HS-27A (cell line): Measurements from ENCODE around the gene CDC5L.

ENCODE experiments used
- DNase-seq: peaks from one replicate; pipeline ENCODE4 v3.0.0-alpha.2; 2012; ENCODE audit warnings: low read depth, missing footprints

CDC5L gene

DNA sequence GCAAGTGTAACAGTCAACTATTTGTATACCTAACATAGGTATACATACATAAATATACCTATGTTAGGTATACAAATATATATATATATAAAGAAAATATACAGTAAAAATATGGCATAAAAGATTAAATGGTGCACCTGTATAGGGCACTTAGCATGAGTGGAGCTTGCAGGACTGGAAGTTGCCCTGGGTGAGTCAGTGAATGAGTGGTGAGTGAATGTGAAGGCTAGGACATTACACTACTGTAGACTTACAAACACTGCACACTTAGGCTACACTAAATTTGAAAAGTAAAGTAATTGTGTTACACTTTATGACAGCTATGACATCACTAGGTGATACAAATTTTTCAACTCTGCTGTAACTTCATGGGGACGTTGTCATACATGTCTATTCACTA lies 65.6 kb downstream of the CDC5L start:
- DNase-seq = no peak

- no peak for DNase-seq
Measured at GRCh38 chr6:44454198-44454597, 66.7 kb downstream of the CDC5L start.

- DNase-seq = no peak
Measured at GRCh38 chr6:44456070-44456965, 68.8 kb downstream of the CDC5L start.

GRCh38 chr6:44456966-44457292 lies 69.4 kb downstream of the CDC5L start:
- DNase-seq = no peak

DNA sequence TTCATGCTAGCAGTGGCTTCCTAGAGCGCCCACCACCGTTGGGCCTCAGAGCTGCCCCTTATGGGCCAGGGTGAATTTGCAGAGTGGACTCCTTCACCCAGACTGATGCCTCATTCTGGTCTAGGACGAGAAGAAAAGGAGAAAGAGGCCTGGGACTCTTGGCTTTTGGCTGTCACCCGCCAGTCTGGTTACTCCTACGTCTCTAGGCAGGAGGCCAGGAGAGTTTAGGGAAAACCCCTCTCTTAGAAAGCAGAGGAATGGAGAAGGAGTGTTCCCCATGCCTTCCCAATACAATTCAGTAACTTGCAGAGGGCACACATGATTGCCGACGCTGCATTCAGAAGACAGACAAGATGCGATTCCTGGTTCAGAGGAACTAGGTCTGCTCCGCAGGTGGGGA lies 70.1 kb downstream of the CDC5L start:
- DNase-seq = no peak

DNA sequence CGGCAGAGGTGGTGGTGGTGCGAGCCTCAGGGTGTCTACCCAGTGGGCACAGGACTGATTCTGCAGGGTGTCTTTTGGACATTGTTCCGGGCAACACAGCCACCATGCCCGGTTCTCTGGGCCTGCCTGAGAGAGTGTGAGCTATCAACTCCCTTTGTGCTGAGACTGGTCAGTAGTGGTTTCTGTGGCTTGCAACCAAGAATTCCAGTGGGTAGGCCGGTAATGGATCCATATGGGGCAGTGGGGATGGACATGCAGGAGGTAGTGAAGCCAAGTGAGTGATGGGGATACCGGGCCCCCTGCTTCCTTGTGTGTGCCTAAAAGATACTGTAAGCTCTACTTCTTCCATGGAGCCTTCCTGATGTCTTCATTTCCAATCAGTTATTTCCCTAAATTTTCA lies 71.0 kb downstream of the CDC5L start:
- DNase-seq = no peak

- DNase-seq = no peak
Measured at GRCh38 chr6:44462335-44462734, 74.8 kb downstream of the CDC5L start.

- DNase-seq = no peak
Measured at GRCh38 chr6:44462797-44463727, 75.6 kb downstream of the CDC5L start.

GRCh38 chr6:44463728-44464450 lies 76.4 kb downstream of the CDC5L start:
- no peak for DNase-seq

DNA sequence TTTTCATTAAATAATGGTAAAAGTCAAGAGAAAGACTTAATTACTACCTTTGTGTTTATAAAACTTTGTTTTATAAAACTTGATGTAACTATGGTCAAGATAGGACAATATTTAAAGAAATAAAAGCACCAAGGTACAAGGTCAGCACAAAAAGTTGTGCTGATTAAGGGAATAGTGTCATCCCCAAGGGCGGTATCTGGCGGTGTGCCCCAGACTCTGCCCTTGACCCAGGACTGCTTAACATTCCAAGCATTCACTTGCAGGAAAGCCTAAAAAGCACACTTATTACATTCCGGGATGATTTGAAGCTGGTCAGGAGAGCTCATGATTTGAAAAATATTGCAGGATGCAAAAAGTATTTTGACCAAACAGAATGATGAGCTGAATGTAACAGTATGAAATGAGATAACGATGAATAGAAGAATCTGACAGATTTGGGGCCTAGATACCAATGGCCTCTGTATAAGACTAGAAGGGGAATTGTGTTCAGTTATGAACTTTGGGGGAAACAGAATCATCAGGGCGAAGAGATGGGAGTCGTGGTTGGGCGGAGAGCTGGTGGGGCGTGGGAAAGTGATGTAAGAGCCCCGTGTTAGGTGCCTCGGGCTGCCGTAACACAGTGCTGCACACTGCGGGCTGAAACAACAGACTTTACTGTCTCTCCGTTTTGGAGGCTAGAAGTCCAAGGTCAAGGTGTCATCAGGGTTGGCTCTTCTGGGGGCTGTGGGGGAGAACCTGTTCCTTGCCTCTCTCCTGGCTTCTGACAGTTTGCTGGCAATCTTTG lies 77.2 kb downstream of the CDC5L start:
- DNase-seq = peak; percentile 64

GRCh38 chr6:44466955-44467354 lies 79.4 kb downstream of the CDC5L start:
- DNase-seq = no peak

GRCh38 chr6:44468835-44469234 lies 81.3 kb downstream of the CDC5L start:
- no peak for DNase-seq

DNA sequence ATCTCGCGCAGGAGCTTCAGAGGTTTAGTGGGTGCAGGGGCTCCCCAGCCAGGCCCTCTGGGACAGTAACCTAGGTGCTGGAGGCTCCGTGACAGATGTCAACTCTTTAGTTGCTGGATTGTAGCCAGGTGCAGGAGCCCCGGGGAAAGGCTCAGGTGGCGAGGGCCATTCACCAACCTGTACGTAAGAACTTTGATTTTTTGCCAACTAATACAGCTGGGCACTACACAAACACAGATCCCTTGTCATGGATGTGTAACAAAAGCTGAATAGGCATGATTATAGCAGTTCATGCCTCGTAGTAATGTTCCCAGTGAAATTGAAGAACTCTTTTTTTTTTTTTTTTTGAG lies 82.6 kb downstream of the CDC5L start:
- DNase-seq = no peak

- DNase-seq = no peak
Measured at GRCh38 chr6:44470746-44471145, 83.2 kb downstream of the CDC5L start.

DNA sequence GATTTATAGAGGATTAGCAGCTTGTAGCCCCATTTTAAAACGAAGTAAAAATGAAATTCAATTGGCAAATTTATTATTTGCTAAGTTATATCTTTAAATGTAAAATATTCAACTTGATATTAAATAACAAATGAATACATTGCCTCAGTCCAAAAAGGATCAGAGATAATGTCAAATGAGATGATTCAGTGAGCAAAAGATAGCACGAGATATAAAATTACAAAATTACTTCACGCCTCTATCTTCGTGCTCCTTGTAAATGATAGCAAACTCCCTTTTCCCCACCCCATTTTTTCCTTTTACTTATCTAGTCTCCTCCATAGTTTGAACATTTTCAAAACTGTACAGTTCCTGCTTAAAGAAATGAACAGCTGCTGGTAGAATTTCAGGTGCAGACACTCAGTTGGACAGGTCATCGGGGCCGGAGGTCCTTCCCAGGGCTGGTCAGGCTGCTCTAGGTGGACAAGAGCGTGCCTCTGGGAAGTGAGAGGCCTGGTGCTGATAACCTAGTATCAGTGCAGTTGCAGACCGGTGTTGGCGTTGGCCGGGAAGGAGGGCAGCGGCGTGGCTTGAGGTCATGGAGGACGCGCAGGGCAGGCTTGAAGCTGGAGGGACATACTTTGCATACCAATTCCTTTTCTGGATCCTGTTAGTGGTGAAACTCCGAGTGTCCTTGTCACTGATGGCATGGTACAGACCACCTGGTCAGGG lies 83.9 kb downstream of the CDC5L start:
- DNase-seq = no peak

DNA sequence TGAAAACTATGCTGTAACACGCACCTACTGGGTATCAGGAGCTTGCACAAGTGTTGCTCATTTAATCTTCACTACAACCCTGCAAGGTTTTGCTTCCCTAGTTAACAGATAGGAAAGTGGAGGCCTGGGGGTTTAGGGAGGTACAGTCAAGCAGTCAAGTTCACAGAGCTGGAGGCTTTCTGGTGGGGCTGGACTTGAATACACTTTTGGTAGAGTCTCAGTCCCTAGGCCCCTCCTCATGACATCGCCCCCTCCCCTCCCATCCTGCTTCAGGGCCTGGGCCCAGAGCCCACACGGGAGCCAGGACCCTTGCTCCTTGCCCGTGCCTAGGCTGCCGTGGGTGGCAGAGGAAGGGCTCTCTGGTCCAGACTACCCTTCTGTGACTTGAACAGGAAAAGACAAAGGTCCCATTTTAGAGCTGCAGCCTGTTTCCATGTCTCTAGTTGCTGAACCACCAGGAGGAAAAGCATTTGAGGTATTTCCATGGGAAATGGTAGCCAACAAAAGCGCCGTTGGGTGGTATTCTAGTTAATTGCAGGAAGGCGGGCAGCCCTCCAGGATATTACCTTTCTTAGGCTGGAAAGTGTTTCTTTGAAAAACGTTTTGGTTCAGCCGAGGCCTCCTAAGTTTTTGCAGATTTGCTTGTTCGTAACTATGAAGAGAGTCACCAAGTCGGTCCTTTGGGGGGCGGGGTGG lies 84.9 kb downstream of the CDC5L start:
- DNase-seq = no peak

DNA sequence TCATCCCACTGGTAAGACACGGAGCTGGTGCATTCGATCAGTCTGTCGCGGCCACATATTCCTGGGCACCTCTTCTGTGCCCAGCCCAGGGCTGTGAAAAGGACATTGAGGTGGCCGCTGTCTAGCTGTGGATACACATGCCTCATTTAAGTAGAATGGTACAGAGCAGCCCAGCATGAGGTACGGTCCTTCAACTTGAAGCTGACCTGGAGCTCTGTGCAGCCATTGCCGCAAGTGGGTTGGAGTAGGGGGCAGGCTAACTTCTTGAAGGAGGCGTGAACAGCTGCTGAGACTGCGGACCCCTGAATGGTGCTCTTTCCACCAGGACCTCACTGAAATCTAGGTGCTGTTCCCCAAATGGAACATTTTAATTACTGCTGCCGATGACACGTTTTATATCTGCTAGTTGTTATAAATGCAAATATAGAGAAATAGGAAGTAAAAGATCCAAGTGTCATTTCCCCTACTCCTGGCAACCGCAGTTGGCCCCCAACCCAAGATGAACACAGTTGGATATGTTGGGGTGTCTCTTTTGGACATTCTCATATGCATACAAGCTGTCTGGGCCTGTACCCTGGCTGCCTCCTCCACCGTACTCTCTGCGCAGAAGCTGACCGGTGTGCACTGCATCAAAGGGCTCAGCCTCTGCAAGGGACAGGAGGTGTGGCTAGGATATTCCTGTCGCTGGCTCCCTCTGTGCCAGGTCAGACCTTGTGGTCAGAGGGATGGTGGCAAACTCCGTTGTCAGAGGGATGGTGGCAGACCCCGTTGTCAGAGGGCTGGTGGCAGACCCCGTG lies 86.1 kb downstream of the CDC5L start:
- DNase-seq = no peak

- DNase-seq = no peak
Measured at GRCh38 chr6:44474190-44474631, 86.7 kb downstream of the CDC5L start.

- no peak for DNase-seq
Measured at GRCh38 chr6:44474643-44475042, 87.1 kb downstream of the CDC5L start.

- no peak for DNase-seq
Measured at GRCh38 chr6:44475417-44475778, 87.9 kb downstream of the CDC5L start.
